HG02588 (cell line): ENCODE measurements around the gene RBBP5.

ENCODE experiments used
- ATAC-seq: cut with Tn5 transposase; IDR thresholded peaks from one replicate; pipeline ENCODE4 v1.9.1; 2021; ENCODE audit warnings: mild to moderate bottlenecking, moderate library complexity; ENCODE audit not compliant: unreplicated experiment

RBBP5 gene

GRCh38 chr1:205058853-205059252 is 62.9 kb downstream of the RBBP5 start:
- ATAC-seq, result no peak

GRCh38 chr1:205057808-205058575 is 63.8 kb downstream of the RBBP5 start:
- no peak for ATAC-seq

- ATAC-seq, result no peak
Measured at GRCh38 chr1:205056956-205057568, 64.7 kb downstream of the RBBP5 start.

- no peak for ATAC-seq
Measured at GRCh38 chr1:205056188-205056611, 65.6 kb downstream of the RBBP5 start.

- no peak for ATAC-seq
Measured at GRCh38 chr1:205054013-205054412, 67.8 kb downstream of the RBBP5 start.

GRCh38 chr1:205053296-205053695 is 68.5 kb downstream of the RBBP5 start:
- no peak for ATAC-seq

- ATAC-seq, result no peak
Measured at GRCh38 chr1:205052690-205053089, 69.1 kb downstream of the RBBP5 start.

- no peak for ATAC-seq
Measured at GRCh38 chr1:205049479-205049878, 72.3 kb downstream of the RBBP5 start.

GRCh38 chr1:205048382-205048781 is 73.4 kb downstream of the RBBP5 start:
- ATAC-seq, result no peak

GRCh38 chr1:205047764-205048231 is 74.0 kb downstream of the RBBP5 start:
- ATAC-seq, result no peak

- ATAC-seq, result no peak
Measured at GRCh38 chr1:205046870-205047269, 74.9 kb downstream of the RBBP5 start.

- no peak for ATAC-seq
Measured at GRCh38 chr1:205045146-205045545, 76.6 kb downstream of the RBBP5 start.

GRCh38 chr1:205044741-205045140 is 77.0 kb downstream of the RBBP5 start:
- ATAC-seq, result no peak

- ATAC-seq, result no peak
Measured at GRCh38 chr1:205043866-205044265, 77.9 kb downstream of the RBBP5 start.

- no peak for ATAC-seq
Measured at GRCh38 chr1:205042911-205043806, 78.6 kb downstream of the RBBP5 start, which contains the start of gene CNTN2. CNTN2 (plus strand) TSS chr1:205043212; CDS start chr1:205053186, 9,974 bp downstream.

- ATAC-seq, result no peak
Measured at GRCh38 chr1:205041998-205042910, 79.5 kb downstream of the RBBP5 start.

GRCh38 chr1:205041001-205041715 is 80.6 kb downstream of the RBBP5 start:
- ATAC-seq, result no peak

GRCh38 chr1:205038132-205038786 is 83.5 kb downstream of the RBBP5 start:
- ATAC-seq, result no peak

- no peak for ATAC-seq
Measured at GRCh38 chr1:205037539-205037938, 84.2 kb downstream of the RBBP5 start.
